Neural cell (in vitro differentiated cells): ENCODE measurements around the gene TSEN2. TPM values are rescaled to one million over a fixed set of nuclear protein-coding genes. Genes with fewer than 3 reads are reported as not detected.

Source experiments
- H2AFZ ChIP-seq: fragments of 200-600, 300-800 bp; sonication (generic), shearing (Covaris generic); 2 replicates; pipeline ENCODE4 v1.6.0; 2014; ENCODE audit warnings: low read depth, mild to moderate bottlenecking, antibody characterized with exemption, low read length, moderate library complexity
- H3F3A ChIP-seq: fragments of 200-600 bp; shearing (Covaris generic); 2 replicates; pipeline ENCODE4 v1.6.1; 2016; ENCODE audit warnings: mild to moderate bottlenecking, moderate library complexity, mixed read lengths, antibody characterized with exemption, low read length; ENCODE audit not compliant: insufficient read depth, poor library complexity, severe bottlenecking
- H3K27ac ChIP-seq: fragments of 200-600, 300-800 bp; sonication (generic), shearing (Covaris generic); 2 replicates; pipeline ENCODE4 v1.5.1; 2014; ENCODE audit warnings: mild to moderate bottlenecking, low read length, moderate library complexity
- H3K27me3 ChIP-seq: fragments of 300-800, 200-600 bp; sonication (generic), shearing (Covaris generic); 2 replicates; pipeline ENCODE4 v1.6.0; 2014; ENCODE audit warnings: mild to moderate bottlenecking, low read depth, low read length, moderate library complexity; ENCODE audit not compliant: insufficient read depth
- H3K36me3 ChIP-seq: fragments of 300-800, 200-600 bp; sonication (generic), shearing (Covaris generic); 2 replicates; pipeline ENCODE4 v1.5.1; 2014; ENCODE audit warnings: mild to moderate bottlenecking, antibody characterized with exemption, low read length, moderate library complexity; ENCODE audit not compliant: insufficient read depth
- H3K4me2 ChIP-seq: fragments of 300-800, 200-600 bp; sonication (generic), shearing (Covaris generic); 2 replicates; pipeline ENCODE4 v1.6.0; 2014; ENCODE audit warnings: mild to moderate bottlenecking, low read length
- H3K4me3 ChIP-seq: fragments of 300-800, 200-600 bp; sonication (generic), shearing (Covaris generic); 2 replicates; pipeline ENCODE4 v1.5.1; 2014; ENCODE audit warnings: mild to moderate bottlenecking, low read length, moderate library complexity
- H3K79me2 ChIP-seq: fragments of 200-600 bp; shearing (Covaris generic); replicated peaks from 2 replicates; pipeline ENCODE4 v1.6.0; 2014; ENCODE audit warnings: mild to moderate bottlenecking, low read length, moderate library complexity; ENCODE audit not compliant: insufficient read depth
- H3K9ac ChIP-seq: fragments of 300-800, 200-600 bp; sonication (generic), shearing (Covaris generic); 2 replicates; pipeline ENCODE4 v1.6.1; 2016; ENCODE audit warnings: mild to moderate bottlenecking, low read length, mixed read lengths
- H3K9me2 ChIP-seq: fragments of 200-600 bp; shearing (Covaris generic); 2 replicates; pipeline ENCODE4 v1.6.1; 2016; ENCODE audit warnings: mild to moderate bottlenecking, low read length, mixed read lengths; ENCODE audit not compliant: insufficient read depth
- H3K9me3 ChIP-seq: fragments of 200-600, 300-800 bp; sonication (generic), shearing (Covaris generic); 2 replicates; pipeline ENCODE4 v1.6.1; 2016; ENCODE audit warnings: mild to moderate bottlenecking, mixed run types, low read length, moderate library complexity, mixed read lengths
- H4K20me1 ChIP-seq: fragments of 200-600 bp; shearing (Covaris generic); 2 replicates; pipeline ENCODE4 v1.6.1; 2016; ENCODE audit warnings: mild to moderate bottlenecking, mixed run types; ENCODE audit not compliant: insufficient read depth
- EP300 ChIP-seq: fragments of 450-650 bp; conservative IDR thresholded peaks from 2 replicates; pipeline ENCODE4 v1.6.1; 2014; ENCODE audit warnings: antibody characterized with exemption, mild to moderate bottlenecking, moderate library complexity; ENCODE audit not compliant: poor library complexity, severe bottlenecking
- EZH2 ChIP-seq: fragments of 200-600, 300-800 bp; shearing (Covaris generic), sonication (generic); IDR thresholded peaks from 2 replicates; pipeline ENCODE4 v1.6.1; 2014; ENCODE audit warnings: antibody characterized with exemption, low read length, borderline replicate concordance, mild to moderate bottlenecking; ENCODE audit not compliant: insufficient read depth, poor library complexity, severe bottlenecking
- MXI1 ChIP-seq: fragments of 450-650 bp; conservative IDR thresholded peaks from 2 replicates; pipeline ENCODE4 v1.6.1; 2014; ENCODE audit warnings: antibody characterized with exemption, mild to moderate bottlenecking; ENCODE audit not compliant: poor library complexity, severe bottlenecking
- POLR2AphosphoS5 ChIP-seq: IDR thresholded peaks from 2 replicates; pipeline ENCODE4 v1.6.1; 2012
- RAD21 ChIP-seq: fragments of 450-650 bp; conservative IDR thresholded peaks from 2 replicates; pipeline ENCODE4 v1.6.1; 2014; ENCODE audit warnings: antibody characterized with exemption, mild to moderate bottlenecking, moderate library complexity
- SMC3 ChIP-seq: fragments of 450-650 bp; conservative IDR thresholded peaks from 2 replicates; pipeline ENCODE4 v1.6.1; 2014; ENCODE audit warnings: antibody characterized with exemption, mild to moderate bottlenecking, moderate library complexity; ENCODE audit not compliant: poor library complexity
- TAF1 ChIP-seq: IDR thresholded peaks from 2 replicates; pipeline ENCODE4 v1.6.1; 2012; ENCODE audit warnings: low read depth
- polyA plus RNA-seq: library from polyadenylated mRNA; depleted of rRNA; stranded (reverse); fragments of >200 nt; gene quantifications from 2 replicates; pipeline ENCODE4 v1.2.3, GENCODE V29; 2014
- TF ChIP-seq, protein P1 (sequence below): fragments of 450-650 bp; IDR thresholded peaks from 2 replicates; pipeline ENCODE4 v1.5.1; 2014; ENCODE audit warnings: antibody characterized with exemption, mild to moderate bottlenecking, moderate library complexity; ENCODE audit not compliant: poor library complexity, severe bottlenecking
- TF ChIP-seq, protein P2 (sequence below): IDR thresholded peaks from 2 replicates; pipeline ENCODE4 v1.6.1; 2012; ENCODE audit warnings: borderline replicate concordance

TSEN2 gene
- polyA plus RNA-seq, 1 donor from 2014 or later: 22.6 TPM

GRCh38 chr3:12437221-12437605 is 47.1 kb upstream of the TSEN2 start:
- no peaks in the 10 kb centered on the region for H3K9me3 ChIP-seq
- no peak overlapping the region for H3K4me3 ChIP-seq
- H3K9ac ChIP-seq: no peak overlapping the region
- TF ChIP-seq MXI1 (no peak), RAD21 (no peak), POLR2AphosphoS5 (no peak), SMC3 (no peak), TAF1 (no peak), EP300 (no peak), EZH2 (no peak)
- TF ChIP-seq, protein P1, sequence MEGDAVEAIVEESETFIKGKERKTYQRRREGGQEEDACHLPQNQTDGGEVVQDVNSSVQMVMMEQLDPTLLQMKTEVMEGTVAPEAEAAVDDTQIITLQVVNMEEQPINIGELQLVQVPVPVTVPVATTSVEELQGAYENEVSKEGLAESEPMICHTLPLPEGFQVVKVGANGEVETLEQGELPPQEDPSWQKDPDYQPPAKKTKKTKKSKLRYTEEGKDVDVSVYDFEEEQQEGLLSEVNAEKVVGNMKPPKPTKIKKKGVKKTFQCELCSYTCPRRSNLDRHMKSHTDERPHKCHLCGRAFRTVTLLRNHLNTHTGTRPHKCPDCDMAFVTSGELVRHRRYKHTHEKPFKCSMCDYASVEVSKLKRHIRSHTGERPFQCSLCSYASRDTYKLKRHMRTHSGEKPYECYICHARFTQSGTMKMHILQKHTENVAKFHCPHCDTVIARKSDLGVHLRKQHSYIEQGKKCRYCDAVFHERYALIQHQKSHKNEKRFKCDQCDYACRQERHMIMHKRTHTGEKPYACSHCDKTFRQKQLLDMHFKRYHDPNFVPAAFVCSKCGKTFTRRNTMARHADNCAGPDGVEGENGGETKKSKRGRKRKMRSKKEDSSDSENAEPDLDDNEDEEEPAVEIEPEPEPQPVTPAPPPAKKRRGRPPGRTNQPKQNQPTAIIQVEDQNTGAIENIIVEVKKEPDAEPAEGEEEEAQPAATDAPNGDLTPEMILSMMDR: no peak
- TF ChIP-seq, protein P2, sequence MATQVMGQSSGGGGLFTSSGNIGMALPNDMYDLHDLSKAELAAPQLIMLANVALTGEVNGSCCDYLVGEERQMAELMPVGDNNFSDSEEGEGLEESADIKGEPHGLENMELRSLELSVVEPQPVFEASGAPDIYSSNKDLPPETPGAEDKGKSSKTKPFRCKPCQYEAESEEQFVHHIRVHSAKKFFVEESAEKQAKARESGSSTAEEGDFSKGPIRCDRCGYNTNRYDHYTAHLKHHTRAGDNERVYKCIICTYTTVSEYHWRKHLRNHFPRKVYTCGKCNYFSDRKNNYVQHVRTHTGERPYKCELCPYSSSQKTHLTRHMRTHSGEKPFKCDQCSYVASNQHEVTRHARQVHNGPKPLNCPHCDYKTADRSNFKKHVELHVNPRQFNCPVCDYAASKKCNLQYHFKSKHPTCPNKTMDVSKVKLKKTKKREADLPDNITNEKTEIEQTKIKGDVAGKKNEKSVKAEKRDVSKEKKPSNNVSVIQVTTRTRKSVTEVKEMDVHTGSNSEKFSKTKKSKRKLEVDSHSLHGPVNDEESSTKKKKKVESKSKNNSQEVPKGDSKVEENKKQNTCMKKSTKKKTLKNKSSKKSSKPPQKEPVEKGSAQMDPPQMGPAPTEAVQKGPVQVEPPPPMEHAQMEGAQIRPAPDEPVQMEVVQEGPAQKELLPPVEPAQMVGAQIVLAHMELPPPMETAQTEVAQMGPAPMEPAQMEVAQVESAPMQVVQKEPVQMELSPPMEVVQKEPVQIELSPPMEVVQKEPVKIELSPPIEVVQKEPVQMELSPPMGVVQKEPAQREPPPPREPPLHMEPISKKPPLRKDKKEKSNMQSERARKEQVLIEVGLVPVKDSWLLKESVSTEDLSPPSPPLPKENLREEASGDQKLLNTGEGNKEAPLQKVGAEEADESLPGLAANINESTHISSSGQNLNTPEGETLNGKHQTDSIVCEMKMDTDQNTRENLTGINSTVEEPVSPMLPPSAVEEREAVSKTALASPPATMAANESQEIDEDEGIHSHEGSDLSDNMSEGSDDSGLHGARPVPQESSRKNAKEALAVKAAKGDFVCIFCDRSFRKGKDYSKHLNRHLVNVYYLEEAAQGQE: no peak
- no peak overlapping the region for H3K4me2 ChIP-seq
- no peaks in the 10 kb centered on the region for H3K27me3 ChIP-seq
- no peak overlapping the region for H2AFZ ChIP-seq
- H4K20me1 ChIP-seq: no peaks in the 10 kb centered on the region
- no peak overlapping the region for H3K27ac ChIP-seq
- H3K9me2 ChIP-seq: no peaks in the 10 kb centered on the region
- no peaks in the 10 kb centered on the region for H3K36me3 ChIP-seq
- no peaks in the 10 kb centered on the region for H3K79me2 ChIP-seq
- no peaks in the 10 kb centered on the region for H3F3A ChIP-seq

DNA sequence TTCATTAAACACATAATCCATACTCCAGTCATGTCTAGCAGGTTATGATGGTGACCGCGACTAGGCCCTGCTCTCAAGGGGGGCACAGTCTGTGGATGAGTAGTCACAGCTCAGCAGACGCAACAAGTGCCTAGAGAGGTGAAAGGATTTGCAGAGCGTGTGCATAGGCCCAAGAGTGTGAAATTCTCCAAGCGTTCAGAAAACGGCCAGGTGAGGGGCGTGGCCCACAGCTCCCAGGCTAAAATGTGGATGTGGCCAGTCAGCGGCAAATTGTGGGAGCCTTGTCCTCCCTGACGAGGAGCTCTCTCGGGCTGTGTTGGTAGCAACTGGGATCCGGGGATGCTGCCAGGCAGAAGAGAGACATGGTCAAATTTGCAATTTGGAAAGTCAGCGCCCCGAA is 46.4 kb upstream of the TSEN2 start:
- Histone ChIP-seq H4K20me1 (no peaks in the 10 kb centered on the region), H2AFZ (no peak overlapping the region), H3K27me3 (no peaks in the 10 kb centered on the region), H3K9me2 (no peaks in the 10 kb centered on the region), H3K79me2 (no peaks in the 10 kb centered on the region), H3K27ac (no peak overlapping the region), H3K9me3 (no peaks in the 10 kb centered on the region), H3K36me3 (no peaks in the 10 kb centered on the region), H3K4me3 (no peak overlapping the region), H3F3A (no peaks in the 10 kb centered on the region), H3K9ac (no peak overlapping the region), H3K4me2 (no peak overlapping the region)
- TF ChIP-seq, protein P2: no peak
- TF ChIP-seq MXI1 (no peak), EP300 (no peak)
